Neutrophil (primary cell): Measurements from ENCODE around the gene DUOX1.

Experiments
- H3K27ac ChIP-seq: fragments of 200-600 bp; sonication (generic); 2 replicates; pipeline ENCODE4 v1.5.1; 2016; ENCODE audit warnings: mild to moderate bottlenecking, moderate library complexity
- H3K27me3 ChIP-seq: fragments of 200-600 bp; sonication (generic); 2 replicates; pipeline ENCODE4 v1.6.0; 2016; ENCODE audit warnings: mild to moderate bottlenecking
- H3K36me3 ChIP-seq: fragments of 200-600 bp; sonication (generic); 2 replicates; pipeline ENCODE4 v1.5.1; 2017
- H3K4me1 ChIP-seq, 2 experiments: fragments of 200-600 bp in 1 of 2; sonication (generic) in 1 of 2; 1 replicate in 1 of 2; 2 replicates in 1 of 2; pipeline versions ENCODE4 v1.5.1 to v1.6.1; 2013 to 2016; ENCODE audit warnings: low read depth in 1 of 2, low read length in 1 of 2, mild to moderate bottlenecking in 1 of 2, moderate library complexity in 1 of 2; ENCODE audit not compliant: control insufficient read depth in 1 of 2, insufficient read depth in 1 of 2
- H3K4me3 ChIP-seq, 2 experiments: fragments of 200-600 bp in 1 of 2; sonication (generic) in 1 of 2; 1 replicate in 1 of 2; 2 replicates in 1 of 2; pipeline ENCODE4 v1.5.1; 2013 to 2016; ENCODE audit warnings: low read depth in 1 of 2, low read length in 1 of 2, mild to moderate bottlenecking in 1 of 2, moderate library complexity in 1 of 2
- H3K9me3 ChIP-seq: fragments of 200-600 bp; sonication (generic); 2 replicates; pipeline ENCODE4 v1.5.1; 2016
- TF ChIP-seq, protein P1 (sequence below): fragments of 200-600 bp; sonication (generic); IDR thresholded peaks from 2 replicates; pipeline ENCODE4 v1.5.1; 2016; ENCODE audit warnings: antibody characterized with exemption

DUOX1 gene

DNA sequence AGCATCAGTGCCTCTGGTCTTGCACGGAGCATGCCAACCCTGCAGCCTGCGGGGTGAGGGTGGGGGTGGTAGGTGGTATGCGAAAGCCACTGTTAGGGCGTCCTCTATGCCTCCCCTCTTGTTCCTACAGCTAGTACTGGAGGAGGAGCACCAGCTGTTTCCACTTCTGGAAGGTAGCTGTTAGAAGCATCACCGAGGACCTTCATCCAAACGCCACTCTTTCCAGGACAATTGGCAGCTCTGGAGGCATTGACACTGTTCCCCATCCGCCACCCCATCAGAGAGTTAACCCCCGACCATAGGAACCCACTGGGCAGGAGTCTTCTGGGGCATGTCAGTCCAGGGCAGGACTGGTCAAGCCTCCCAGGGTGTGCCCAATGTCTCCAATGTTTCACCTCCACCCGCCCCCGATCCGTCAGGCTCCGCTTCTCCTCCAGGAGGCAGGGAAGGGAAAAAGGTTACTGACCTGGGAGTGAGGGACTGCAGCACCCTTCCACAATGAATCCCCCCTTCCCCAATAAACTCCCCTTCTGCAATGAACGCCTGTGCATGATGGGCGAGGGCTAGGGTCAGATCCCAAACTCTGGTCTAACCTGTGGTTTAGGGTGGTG lies 16.3 kb upstream of the DUOX1 start:
- no peaks in the 10 kb centered on the region for H3K36me3 ChIP-seq
- H3K4me3 ChIP-seq = no peak overlapping the region
- H3K27me3 ChIP-seq = peaks cover 98% of the 10 kb centered on the region
- TF ChIP-seq, protein P1, sequence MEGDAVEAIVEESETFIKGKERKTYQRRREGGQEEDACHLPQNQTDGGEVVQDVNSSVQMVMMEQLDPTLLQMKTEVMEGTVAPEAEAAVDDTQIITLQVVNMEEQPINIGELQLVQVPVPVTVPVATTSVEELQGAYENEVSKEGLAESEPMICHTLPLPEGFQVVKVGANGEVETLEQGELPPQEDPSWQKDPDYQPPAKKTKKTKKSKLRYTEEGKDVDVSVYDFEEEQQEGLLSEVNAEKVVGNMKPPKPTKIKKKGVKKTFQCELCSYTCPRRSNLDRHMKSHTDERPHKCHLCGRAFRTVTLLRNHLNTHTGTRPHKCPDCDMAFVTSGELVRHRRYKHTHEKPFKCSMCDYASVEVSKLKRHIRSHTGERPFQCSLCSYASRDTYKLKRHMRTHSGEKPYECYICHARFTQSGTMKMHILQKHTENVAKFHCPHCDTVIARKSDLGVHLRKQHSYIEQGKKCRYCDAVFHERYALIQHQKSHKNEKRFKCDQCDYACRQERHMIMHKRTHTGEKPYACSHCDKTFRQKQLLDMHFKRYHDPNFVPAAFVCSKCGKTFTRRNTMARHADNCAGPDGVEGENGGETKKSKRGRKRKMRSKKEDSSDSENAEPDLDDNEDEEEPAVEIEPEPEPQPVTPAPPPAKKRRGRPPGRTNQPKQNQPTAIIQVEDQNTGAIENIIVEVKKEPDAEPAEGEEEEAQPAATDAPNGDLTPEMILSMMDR = no peak
- peaks cover 17 to 33% of the 10 kb centered on the region in 2 experiments for H3K4me1 ChIP-seq
- H3K27ac ChIP-seq = no peak overlapping the region
- no peaks in the 10 kb centered on the region for H3K9me3 ChIP-seq

DNA sequence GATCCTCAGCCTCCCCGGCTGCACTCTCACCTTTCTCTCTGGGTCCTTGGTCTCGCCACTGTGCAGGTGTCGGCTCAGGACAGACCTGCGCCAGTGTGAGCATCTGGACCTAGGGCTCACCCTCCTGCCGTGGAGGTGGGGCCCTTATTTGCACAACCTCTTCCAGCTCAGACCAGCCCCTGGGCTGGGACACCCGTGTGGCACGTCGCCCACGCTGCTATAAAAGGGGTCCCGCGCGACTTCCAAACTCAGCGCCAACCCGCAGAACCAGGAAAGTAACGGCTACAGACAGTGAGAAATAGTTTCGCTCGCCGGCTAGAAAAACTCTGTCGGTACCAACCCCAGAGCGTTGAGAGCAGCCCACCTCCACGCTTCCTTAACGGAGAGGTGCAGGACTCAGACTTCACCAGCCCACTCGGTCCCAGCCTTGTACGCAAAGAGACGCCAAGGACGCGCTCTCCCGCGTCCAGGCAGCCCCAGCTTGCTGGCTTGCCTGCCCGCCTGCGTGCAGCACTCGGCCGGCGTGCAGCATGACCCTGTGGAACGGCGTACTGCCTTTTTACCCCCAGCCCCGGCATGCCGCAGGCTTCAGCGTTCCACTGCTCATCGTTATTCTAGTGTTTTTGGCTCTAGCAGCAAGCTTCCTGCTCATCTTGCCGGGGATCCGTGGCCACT lies 15.6 kb upstream of the DUOX1 start, which contains the start of the genes DUOX2 and DUOXA2:
TSS of gene DUOX2 (minus strand) at position 97 of the 675 bp plus-strand sequence. CDS start 761 bp downstream, outside the sequence.
TSS of gene DUOXA2 (plus strand) at position 251 of the 675 bp plus-strand sequence. CDS start at position 531, 280 bp downstream.
- Histone ChIP-seq H3K4me3 (no peak within 1 kb of the TSS), H3K4me1 (peaks cover 17 to 33% of the 10 kb centered on the region in 2 experiments), H3K27ac (no peak within 1 kb of the TSS), H3K9me3 (no peaks in the 10 kb centered on the region), H3K36me3 (no peaks in the 10 kb centered on the region), H3K27me3 (peaks cover 97% of the 10 kb centered on the region)
- TF ChIP-seq, protein P1 = no peak

DNA sequence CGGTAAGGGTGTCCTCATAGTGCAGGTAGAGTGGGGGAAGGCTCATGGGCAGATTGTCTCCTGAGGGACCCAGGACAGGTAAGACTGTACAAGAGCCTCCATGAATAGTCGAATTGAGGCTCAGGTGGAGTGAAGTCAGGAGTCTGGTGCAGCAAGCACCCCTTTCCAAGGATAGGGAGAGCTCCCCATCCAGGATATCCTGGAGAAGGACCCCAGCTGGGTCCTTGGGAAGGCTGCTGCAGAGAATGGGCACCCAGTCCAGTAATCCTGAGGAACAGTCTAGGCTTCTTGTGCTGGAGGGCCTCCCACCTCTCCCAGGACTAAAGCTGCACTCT lies 15.1 kb upstream of the DUOX1 start:
- H3K27ac ChIP-seq = no peak overlapping the region
- no peak overlapping the region for H3K4me3 ChIP-seq
- H3K9me3 ChIP-seq = no peaks in the 10 kb centered on the region
- H3K4me1 ChIP-seq = peaks cover 17 to 33% of the 10 kb centered on the region in 2 experiments
- peaks cover 95% of the 10 kb centered on the region for H3K27me3 ChIP-seq
- H3K36me3 ChIP-seq = no peaks in the 10 kb centered on the region
- TF ChIP-seq, protein P1 = no peak

DNA sequence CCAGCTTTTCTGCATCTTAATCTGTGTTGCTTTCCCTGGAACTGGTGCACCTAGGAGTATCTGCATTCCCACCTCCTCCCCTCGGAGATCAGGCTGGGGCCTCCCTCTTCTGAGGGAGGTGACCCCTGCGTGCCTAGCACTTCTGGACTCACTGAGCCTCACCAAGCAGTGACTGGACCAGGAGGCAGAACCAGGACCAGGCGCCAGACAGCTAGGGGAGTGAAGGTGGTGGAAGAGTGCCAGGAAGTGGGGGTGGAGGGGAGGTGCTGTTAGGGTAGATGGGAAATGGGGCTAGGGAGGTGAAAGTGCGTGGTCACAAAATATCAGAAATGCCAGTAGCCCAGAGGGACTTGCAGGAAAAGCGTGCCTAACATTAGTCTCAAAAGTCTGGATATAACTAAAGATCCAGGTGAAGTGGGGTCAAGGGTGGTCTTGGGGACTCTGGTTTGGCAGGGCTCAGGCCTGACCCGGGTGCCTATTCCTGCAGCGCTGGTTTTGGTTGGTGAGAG lies 14.4 kb upstream of the DUOX1 start:
- no peak overlapping the region for H3K4me3 ChIP-seq
- no peak overlapping the region for H3K27ac ChIP-seq
- TF ChIP-seq, protein P1 = no peak
- no peaks in the 10 kb centered on the region for H3K36me3 ChIP-seq
- no peaks in the 10 kb centered on the region for H3K9me3 ChIP-seq
- peaks cover 17 to 33% of the 10 kb centered on the region in 2 experiments for H3K4me1 ChIP-seq
- peaks cover 95% of the 10 kb centered on the region for H3K27me3 ChIP-seq

DNA sequence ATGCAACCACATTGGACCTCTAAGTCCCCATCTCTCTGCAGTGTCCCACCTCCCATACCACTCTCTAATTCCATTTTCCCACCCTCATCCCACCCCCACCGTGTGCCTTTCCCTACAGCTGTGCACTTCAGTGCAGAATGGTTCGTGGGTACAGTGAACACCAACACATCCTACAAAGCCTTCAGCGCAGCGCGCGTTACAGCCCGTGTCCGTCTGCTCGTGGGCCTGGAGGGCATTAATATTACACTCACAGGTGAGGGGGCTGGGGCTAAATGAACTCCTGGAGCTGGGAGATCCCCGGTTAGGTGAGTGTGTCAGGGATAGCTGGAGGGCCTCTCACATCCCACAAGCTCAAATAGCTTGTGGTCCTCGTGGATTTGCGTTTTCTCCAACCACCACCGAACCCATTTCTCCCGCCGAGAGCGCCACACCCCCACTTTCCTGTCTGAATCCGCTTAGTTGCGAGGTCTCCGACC lies 13.8 kb upstream of the DUOX1 start:
- H3K27ac ChIP-seq = no peak overlapping the region
- TF ChIP-seq, protein P1 = no peak
- no peaks in the 10 kb centered on the region for H3K36me3 ChIP-seq
- peaks cover 96% of the 10 kb centered on the region for H3K27me3 ChIP-seq
- H3K4me1 ChIP-seq = peaks cover 17 to 33% of the 10 kb centered on the region in 2 experiments
- no peaks in the 10 kb centered on the region for H3K9me3 ChIP-seq
- H3K4me3 ChIP-seq = no peak overlapping the region
